ENCODE measurements around the gene ALAS1.

DNA sequence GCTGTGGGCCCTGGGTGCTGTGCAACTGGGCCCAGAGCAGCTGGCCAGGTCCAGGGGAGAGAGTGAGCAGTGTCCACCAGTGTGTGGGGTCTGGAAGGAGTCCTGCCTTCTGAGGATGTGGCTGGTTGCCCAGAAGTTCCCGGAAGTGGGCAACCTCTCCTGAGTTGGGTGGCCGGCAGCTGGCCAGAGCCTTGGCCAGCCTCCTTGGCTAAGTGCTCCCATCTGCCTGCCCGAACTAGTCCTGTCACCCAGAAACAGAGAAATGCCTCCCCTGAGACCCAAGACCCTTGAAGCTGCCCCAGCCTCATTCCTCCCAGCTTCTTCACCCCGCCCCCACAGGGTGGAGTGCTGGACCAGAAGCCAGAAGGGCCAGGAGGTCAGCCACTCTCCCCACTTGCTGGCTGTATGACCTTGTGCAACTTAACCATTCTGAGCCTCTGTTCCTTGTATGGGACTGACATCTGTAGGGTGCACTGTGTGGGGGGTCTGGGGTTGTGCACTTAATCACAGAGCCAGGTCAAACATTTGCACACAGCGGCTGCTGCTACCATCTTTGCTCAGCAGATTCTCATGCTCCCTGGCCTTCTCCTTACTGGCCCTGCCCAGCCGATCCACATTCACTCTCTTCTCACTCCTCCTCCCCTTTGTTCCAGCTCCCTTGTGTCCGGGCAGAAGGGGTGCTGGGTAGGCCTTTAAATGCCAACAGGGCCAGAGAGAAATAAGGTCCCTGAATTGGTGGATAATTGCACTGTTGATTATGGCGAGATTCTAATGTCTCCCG is 7.5 kb upstream of the ALAS1 start:
- no peak for TF ChIP-seq POLR2AphosphoS5 (IDR thresholded peaks at IDR 0.05)
- TF ChIP-seq CTCF (IDR thresholded peaks at IDR 0.05) = no peak

Data from transverse colon (tissue), 4 donors.